Duodenal mucosa (tissue), 2 donors: ENCODE measurements around the gene PAIP2B.
A peak's percentile ranks its signal among the peaks of the same experiment; 100 is the strongest.

Source experiments
- H3K27ac ChIP-seq: one replicate; pipeline ENCODE4 v1.7.0; 2013; ENCODE audit warnings: low read depth, low read length
- H3K27me3 ChIP-seq, 2 donors: one replicate each; pipeline ENCODE4 v1.7.0; 2013; ENCODE audit warnings: low read length in 2 of 2, control low read depth in 1 of 2; ENCODE audit not compliant: insufficient read depth in 2 of 2, control insufficient read depth in 1 of 2
- H3K36me3 ChIP-seq, 2 donors: one replicate each; pipeline ENCODE4 v1.7.0; 2013; ENCODE audit warnings: low read length in 2 of 2, control low read depth in 1 of 2; ENCODE audit not compliant: insufficient read depth in 2 of 2, control insufficient read depth in 1 of 2
- H3K4me1 ChIP-seq, 2 donors: one replicate each; pipeline ENCODE4 v1.7.0; 2013; ENCODE audit warnings: low read length in 2 of 2, control low read depth in 1 of 2; ENCODE audit not compliant: insufficient read depth in 2 of 2, control insufficient read depth in 1 of 2
- H3K4me3 ChIP-seq, 2 donors: one replicate each; pipeline ENCODE4 v1.7.0; 2013; ENCODE audit warnings: low read length in 2 of 2, low read depth in 1 of 2
- H3K9ac ChIP-seq, 2 donors: one replicate each; pipeline ENCODE4 v1.7.0; 2013; ENCODE audit warnings: low read length in 2 of 2, low read depth in 1 of 2
- H3K9me3 ChIP-seq, 2 donors: one replicate each; pipeline ENCODE4 v1.7.0; 2013; ENCODE audit warnings: low read length in 2 of 2, control low read depth in 1 of 2; ENCODE audit not compliant: control insufficient read depth in 1 of 2

The PAIP2B gene, protein sequence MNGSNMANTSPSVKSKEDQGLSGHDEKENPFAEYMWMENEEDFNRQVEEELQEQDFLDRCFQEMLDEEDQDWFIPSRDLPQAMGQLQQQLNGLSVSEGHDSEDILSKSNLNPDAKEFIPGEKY

DNA sequence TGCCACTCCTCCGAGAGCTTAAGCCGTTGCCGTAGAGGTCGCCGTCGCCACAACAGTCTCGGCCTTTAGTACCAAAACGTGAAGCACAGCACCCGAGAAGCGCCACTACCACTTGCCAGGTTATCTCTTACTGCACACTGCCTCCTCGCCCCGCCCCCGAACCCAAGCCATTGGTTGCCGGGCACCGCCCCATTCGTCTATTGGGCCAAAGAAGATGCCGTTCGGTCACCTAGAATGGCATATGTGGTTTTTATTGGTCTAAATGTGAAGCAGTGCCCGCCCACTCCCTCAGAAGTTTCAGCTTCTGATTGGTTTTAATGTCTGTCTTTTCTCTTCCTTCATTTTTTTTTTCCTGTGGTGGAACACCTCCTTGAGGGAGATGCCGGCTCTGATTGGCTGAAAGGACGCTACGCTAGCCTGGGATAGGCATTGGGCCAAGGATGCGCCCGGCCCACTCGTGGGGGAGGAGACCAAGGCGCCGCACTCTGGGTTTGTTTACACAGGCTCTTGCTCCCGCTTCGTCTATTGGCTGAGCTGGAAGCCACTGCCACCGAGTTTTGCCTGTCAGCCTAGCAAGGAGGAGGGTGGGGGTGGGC is at the start of gene PAIP2B:
TSS of gene PAIP2B (minus strand) at position 139 of the 596 bp plus-strand sequence. CDS start 24,514 bp downstream, outside the sequence.
- Histone ChIP-seq H3K36me3 (no peaks in the 10 kb centered on the region), H3K4me3 (peak within 1 kb of the TSS; percentile 74 to 89), H3K9ac (peak within 1 kb of the TSS; percentile 67 to 94), H3K27ac (peak within 1 kb of the TSS; percentile 47), H3K9me3 (no peaks in the 10 kb centered on the region), H3K4me1 (peaks cover 3 to 6% of the 10 kb centered on the region in 2 donors), H3K27me3 (peaks cover 0 to 3% of the 10 kb centered on the region in 2 donors)

DNA sequence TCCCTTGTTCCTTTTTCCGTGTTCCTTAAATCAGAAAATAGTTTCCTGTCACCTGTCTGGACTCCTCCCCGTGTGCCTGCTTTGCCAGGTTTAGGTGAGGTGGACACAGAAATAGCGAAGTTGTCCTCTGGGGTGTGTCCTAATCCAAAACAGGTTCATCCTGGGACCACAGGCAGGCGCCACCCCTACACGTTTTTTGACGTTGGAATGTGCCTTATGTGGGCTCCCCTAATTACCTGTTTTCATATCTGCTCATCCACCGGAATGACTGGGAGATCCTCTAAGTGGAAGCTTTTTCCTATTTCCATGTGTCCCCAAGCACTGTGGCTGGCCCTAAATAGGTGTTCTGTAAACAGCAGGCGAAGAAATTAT is 49.0 kb upstream of the PAIP2B start:
- peaks cover 13 to 19% of the 10 kb centered on the region in 2 donors for H3K4me1 ChIP-seq
- no peaks in the 10 kb centered on the region for H3K9me3 ChIP-seq
- H3K27ac ChIP-seq = no peak overlapping the region
- H3K36me3 ChIP-seq = no peaks in the 10 kb centered on the region
- peaks cover 0 to 16% of the 10 kb centered on the region in 2 donors for H3K27me3 ChIP-seq
- peak overlapping the region in 1 of 2 donors; percentile 18 for H3K9ac ChIP-seq
- peak overlapping the region; percentile 77 to 82 for H3K4me3 ChIP-seq

DNA sequence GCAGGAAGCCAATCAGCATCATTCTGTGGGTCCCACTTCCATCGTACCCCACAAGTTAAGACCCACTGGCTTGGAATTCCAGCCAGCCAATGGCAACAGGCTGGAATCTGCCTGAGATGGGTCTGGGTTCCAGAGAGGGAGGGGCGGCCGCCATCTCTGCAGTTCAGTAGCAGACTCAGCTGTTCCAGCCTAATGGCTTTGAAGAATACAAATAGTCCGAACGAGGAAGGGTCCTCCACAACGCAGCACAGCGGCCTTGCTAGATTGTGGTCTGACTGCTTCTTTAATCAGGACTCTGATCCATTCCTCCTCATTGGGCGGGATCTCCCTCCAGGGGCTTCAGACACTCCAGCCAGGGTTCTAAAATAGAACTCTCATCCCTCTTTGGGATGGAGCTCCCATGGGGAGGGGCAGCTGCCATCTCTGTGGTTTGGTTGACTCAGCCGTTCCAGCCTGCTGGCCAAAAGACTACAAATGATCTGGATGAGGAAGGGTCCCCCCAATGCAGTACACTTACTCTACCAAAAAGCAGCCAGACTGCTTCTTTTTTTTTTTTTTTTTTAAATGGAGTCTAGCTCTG is 42.7 kb upstream of the PAIP2B start:
- Histone ChIP-seq H3K4me3 (no peak overlapping the region), H3K4me1 (no peaks in the 10 kb centered on the region), H3K9me3 (no peaks in the 10 kb centered on the region), H3K27me3 (peaks cover 0 to 5% of the 10 kb centered on the region in 2 donors), H3K9ac (no peak overlapping the region), H3K36me3 (no peaks in the 10 kb centered on the region), H3K27ac (no peak overlapping the region)

DNA sequence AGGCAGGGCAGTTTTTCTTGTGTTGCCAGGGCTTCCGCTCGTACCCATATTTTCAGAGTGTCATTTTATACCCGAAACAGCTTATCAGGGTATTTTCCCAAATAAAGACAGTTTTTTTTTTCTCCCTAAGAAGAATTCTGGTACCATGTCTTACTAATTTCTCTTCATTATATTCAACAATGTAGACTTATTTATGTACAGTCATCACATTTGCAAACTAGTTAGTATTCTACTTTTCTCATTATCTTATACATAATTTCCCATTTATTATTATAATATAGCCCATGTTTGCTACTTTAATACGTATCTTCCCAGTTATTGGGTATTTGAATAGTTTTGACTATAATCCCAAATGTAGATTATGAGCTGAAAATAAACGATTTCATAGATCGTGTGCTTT is 36.5 kb upstream of the PAIP2B start:
- no peaks in the 10 kb centered on the region for H3K27me3 ChIP-seq
- H3K36me3 ChIP-seq = no peaks in the 10 kb centered on the region
- H3K9ac ChIP-seq = no peak overlapping the region
- H3K27ac ChIP-seq = no peak overlapping the region
- H3K4me3 ChIP-seq = no peak overlapping the region
- no peaks in the 10 kb centered on the region for H3K9me3 ChIP-seq
- H3K4me1 ChIP-seq = no peaks in the 10 kb centered on the region

DNA sequence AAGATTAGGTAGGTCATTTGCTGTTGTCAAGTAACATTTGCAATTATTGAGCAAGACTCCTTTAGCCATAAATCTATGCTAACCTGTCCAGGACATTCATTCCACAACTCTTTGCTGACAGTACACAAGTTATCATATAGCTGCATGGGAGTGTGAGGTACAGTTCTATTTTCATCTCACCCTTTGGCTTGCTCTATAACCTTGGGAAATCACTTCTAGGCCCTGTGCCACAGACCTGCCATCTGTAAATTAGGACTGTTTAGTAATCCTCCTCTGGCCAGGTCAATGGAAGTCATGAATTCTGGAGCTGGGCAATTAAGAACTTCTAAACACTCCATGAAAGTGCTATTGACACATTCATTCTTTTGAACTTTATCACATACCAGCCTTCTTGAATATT is 34.6 kb upstream of the PAIP2B start:
- Histone ChIP-seq H3K27me3 (no peaks in the 10 kb centered on the region), H3K4me3 (no peak overlapping the region), H3K27ac (no peak overlapping the region), H3K9me3 (no peaks in the 10 kb centered on the region), H3K9ac (no peak overlapping the region), H3K36me3 (no peaks in the 10 kb centered on the region), H3K4me1 (no peaks in the 10 kb centered on the region)

DNA sequence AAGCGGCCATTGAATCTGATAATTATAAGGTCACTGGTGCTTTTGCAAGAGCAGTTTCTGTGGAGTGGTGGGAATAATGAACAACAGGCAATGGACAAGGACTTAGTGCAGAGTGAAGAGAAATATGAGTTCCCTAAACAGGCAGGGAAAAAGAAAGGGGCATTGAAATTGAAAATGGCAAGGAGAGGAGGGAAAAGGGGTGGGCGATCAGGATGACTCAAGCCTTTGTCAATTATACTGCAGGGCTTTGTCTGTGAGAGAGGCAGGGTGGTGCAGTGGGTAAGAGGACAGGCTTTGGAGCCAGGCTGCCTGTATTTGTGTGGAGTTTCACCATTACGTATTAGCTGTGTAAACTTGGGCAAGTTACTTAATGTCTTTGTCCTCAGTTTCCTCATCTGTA is 29.5 kb upstream of the PAIP2B start:
- Histone ChIP-seq H3K36me3 (no peaks in the 10 kb centered on the region), H3K9ac (no peak overlapping the region)

DNA sequence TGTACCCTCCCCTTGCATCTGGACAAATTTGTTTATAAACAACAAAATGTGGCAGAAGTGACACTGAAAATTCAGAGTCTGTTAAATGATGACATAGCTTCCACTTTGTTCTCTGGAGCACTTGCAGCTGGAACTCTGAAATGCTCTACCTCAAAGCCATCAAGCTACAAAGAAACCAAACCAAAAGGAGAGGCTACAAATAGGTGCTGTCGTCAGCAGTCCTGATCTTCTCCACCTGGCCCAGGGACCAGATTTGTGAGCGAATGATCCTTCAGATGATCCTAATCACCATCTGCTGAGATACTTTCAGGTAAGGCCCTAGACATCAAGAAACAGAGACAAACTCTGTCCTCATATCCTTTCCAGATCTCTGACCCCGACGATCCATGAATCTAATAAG is 27.9 kb upstream of the PAIP2B start:
- H3K9ac ChIP-seq = no peak overlapping the region
- H3K4me3 ChIP-seq = no peak overlapping the region
- no peak overlapping the region for H3K27ac ChIP-seq
- H3K36me3 ChIP-seq = no peaks in the 10 kb centered on the region
- no peaks in the 10 kb centered on the region for H3K4me1 ChIP-seq
- H3K9me3 ChIP-seq = no peaks in the 10 kb centered on the region
- H3K27me3 ChIP-seq = no peaks in the 10 kb centered on the region

More for the DNA sequence above, 29.5 kb upstream of the PAIP2B start:
- H3K27me3 ChIP-seq = no peaks in the 10 kb centered on the region
- H3K27ac ChIP-seq = no peak overlapping the region
- no peak overlapping the region for H3K4me3 ChIP-seq
- no peaks in the 10 kb centered on the region for H3K4me1 ChIP-seq
- no peaks in the 10 kb centered on the region for H3K9me3 ChIP-seq

DNA sequence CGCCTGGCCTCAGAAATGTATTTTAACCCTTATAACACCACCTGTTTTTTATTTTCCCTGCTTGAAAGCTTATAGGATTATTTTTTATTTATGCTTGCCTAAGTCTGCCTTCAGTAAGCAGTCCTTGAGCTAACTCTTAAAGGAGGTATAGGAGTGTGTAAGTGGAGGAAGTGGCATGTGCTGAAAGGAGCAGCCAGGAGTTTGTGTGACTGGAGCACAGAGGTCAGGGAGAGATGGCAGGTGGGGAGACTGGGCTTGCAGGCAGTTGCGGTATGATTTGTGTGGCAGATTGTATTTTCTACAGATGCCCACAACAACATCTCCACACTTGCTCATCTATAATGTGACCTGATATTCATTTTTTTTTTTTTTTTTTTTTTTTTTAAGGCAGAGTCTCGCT is 27.2 kb upstream of the PAIP2B start:
- Histone ChIP-seq H3K27me3 (no peaks in the 10 kb centered on the region), H3K4me1 (no peaks in the 10 kb centered on the region), H3K36me3 (no peaks in the 10 kb centered on the region), H3K27ac (no peak overlapping the region), H3K9me3 (no peaks in the 10 kb centered on the region), H3K9ac (no peak overlapping the region), H3K4me3 (no peak overlapping the region)

DNA sequence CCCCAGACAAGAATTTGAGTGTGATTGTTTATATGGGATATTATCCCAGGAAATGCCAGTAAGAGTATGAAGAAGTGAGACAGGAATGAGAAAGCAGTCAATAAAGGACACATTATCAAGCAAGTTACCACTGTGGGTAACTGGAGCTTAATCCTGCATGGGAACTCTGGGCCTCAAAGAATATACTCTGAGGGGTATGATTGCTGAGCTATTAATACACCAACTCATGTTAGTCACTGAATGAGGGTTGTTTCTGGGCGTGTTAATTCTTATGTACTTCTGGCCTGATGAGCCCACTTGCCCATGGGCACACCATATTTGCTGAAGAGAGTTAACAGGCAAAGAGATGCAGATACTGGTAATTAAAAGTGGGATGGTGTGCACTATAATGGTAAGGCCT is 26.6 kb upstream of the PAIP2B start:
- H3K4me3 ChIP-seq = no peak overlapping the region
- H3K36me3 ChIP-seq = no peaks in the 10 kb centered on the region
- H3K9me3 ChIP-seq = no peaks in the 10 kb centered on the region
- no peaks in the 10 kb centered on the region for H3K4me1 ChIP-seq
- no peaks in the 10 kb centered on the region for H3K27me3 ChIP-seq
- no peak overlapping the region for H3K9ac ChIP-seq
- H3K27ac ChIP-seq = no peak overlapping the region

DNA sequence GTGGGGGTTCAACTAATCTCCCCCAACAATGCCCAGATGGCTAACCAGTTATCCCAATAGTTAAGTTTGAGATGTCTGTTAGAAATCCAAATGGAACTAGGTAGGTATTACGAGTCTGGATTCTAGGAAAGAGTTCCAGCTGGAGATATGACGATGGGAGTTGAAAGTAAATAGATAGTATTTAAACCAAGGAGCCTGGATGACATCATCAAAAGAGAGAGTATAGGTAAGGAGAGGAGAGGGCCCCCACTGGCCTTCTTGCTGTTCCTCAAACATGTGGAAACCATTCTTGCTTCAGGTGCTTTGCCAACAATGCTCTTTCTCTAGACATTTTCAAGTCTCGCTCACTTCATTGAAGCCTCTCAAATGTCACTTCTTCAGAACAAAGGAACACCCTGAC is 26.0 kb upstream of the PAIP2B start:
- Histone ChIP-seq H3K4me1 (no peaks in the 10 kb centered on the region), H3K9me3 (no peaks in the 10 kb centered on the region), H3K9ac (no peak overlapping the region), H3K27me3 (no peaks in the 10 kb centered on the region), H3K36me3 (no peaks in the 10 kb centered on the region), H3K27ac (no peak overlapping the region), H3K4me3 (no peak overlapping the region)
